PC-3 (cell line): ENCODE results near the gene SLC7A6.

Experiments
- EZH2 ChIP-seq: fragments of 300-600 bp; sonication (generic); IDR thresholded peaks from one replicate; pipeline ENCODE4 v1.6.1; 2017; ENCODE audit warnings: antibody characterized with exemption, mild to moderate bottlenecking, low read length; ENCODE audit not compliant: unreplicated experiment
- TF ChIP-seq, protein P1 (sequence below): fragments of 300-600 bp; sonication (generic); conservative IDR thresholded peaks from 2 replicates; pipeline ENCODE4 v1.5.1; 2017; ENCODE audit warnings: antibody characterized with exemption, low read depth, mild to moderate bottlenecking, low read length

DNA sequence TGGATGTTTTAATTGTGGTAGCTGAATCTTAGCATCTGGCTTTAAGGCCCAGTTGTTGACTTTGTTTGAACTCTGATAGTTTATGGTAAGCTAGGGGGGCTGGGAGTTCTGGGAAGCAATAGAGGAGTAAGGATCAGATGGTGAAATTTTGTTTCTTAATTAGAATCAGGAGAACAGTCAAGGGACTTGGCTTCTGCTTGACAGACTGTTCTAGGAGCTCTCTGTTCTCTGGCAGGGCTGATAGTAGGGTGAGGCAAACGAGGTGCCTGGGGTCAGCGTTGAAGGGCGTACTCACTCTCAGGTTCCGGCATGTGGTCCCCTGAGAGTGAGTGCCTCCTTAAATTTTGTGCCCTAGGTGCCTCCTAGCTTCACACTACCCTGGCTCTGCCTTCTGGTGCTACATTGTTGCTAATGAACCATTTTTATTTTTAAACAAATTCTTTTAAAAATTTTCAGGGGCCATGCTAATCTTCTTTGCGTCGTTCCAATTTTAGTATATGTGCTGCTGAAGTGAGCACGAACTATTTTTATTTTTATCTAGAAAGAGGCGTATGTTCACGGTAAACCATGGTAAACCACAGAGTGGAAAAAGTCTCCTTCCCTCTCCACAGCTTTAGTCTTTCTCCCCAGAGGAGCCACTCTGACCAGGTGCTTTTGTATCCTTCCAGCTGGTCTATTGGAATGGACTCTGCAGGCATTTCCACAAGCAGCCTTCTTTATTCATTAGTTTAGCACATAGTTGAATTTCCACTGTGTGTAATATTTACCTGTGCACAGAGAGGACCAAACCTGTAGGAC, 19.7 kb downstream of the SLC7A6 start:
- TF ChIP-seq, protein P1, sequence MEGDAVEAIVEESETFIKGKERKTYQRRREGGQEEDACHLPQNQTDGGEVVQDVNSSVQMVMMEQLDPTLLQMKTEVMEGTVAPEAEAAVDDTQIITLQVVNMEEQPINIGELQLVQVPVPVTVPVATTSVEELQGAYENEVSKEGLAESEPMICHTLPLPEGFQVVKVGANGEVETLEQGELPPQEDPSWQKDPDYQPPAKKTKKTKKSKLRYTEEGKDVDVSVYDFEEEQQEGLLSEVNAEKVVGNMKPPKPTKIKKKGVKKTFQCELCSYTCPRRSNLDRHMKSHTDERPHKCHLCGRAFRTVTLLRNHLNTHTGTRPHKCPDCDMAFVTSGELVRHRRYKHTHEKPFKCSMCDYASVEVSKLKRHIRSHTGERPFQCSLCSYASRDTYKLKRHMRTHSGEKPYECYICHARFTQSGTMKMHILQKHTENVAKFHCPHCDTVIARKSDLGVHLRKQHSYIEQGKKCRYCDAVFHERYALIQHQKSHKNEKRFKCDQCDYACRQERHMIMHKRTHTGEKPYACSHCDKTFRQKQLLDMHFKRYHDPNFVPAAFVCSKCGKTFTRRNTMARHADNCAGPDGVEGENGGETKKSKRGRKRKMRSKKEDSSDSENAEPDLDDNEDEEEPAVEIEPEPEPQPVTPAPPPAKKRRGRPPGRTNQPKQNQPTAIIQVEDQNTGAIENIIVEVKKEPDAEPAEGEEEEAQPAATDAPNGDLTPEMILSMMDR = no peak
- no peak for TF ChIP-seq EZH2
